NB4 (cell line): Measurements from ENCODE around the gene CIAO3.
A peak's percentile ranks its signal among the peaks of the same experiment; 100 is the strongest.
"Not testable (repeated sequence)": the region's sequence is repeated elsewhere in the genome, so short reads cannot be mapped to it uniquely, and the experiment has no call there.

Experiments used
- DNase-seq: peaks from one replicate; pipeline ENCODE4 v3.0.0; 2010; ENCODE audit warnings: low read depth
- H3K4me3 ChIP-seq: one replicate; pipeline ENCODE4 v1.5.1; 2011; ENCODE audit warnings: mild to moderate bottlenecking, low read depth, low read length, moderate library complexity
- CTCF ChIP-seq: IDR thresholded peaks from one replicate; pipeline ENCODE4 v1.5.1; 2012; ENCODE audit warnings: low read depth, low read length
- MAX ChIP-seq: IDR thresholded peaks from 2 replicates; pipeline ENCODE4 v1.6.1; 2011; ENCODE audit warnings: low read depth, low read length
- MYC ChIP-seq: IDR thresholded peaks from 2 replicates; pipeline ENCODE4 v1.6.1; 2011; ENCODE audit warnings: low read depth, low read length
- POLR2A ChIP-seq: IDR thresholded peaks from 2 replicates; pipeline ENCODE4 v1.6.1; 2011; ENCODE audit warnings: mild to moderate bottlenecking; ENCODE audit not compliant: insufficient read length; ENCODE audit errors: extremely low read depth

Gene CIAO3

GRCh38 chr16:715477-716199 lies 25.2 kb downstream of the CIAO3 start:
- TF ChIP-seq MAX: peak; percentile 56; the same call in 1 of the 2 replicates
- TF ChIP-seq POLR2A: no peak
- peak; percentile 55; the same call in 1 of the 2 replicates for TF ChIP-seq MYC
- no peak for TF ChIP-seq CTCF
- no peak overlapping the region for H3K4me3 ChIP-seq
- DNase-seq: peak; percentile 51

- no peak within 1 kb of the TSS for H3K4me3 ChIP-seq
- DNase-seq: peak; percentile 84
- TF ChIP-seq MAX (no peak), CTCF (no peak), MYC (no peak), POLR2A (no peak)
Measured at GRCh38 chr16:714558-715476, 26.0 kb downstream of the CIAO3 start, which contains the start of gene METRN. METRN (plus strand) TSS chr16:715118; CDS start chr16:715290, 172 bp downstream.

GRCh38 chr16:714079-714478 lies 26.7 kb downstream of the CIAO3 start:
- H3K4me3 ChIP-seq: no peak overlapping the region
- DNase-seq: no peak
- TF ChIP-seq MAX (no peak), MYC (no peak), POLR2A (no peak), CTCF (no peak)

- TF ChIP-seq CTCF: peak; percentile 15
- not testable (repeated sequence) for H3K4me3 ChIP-seq
- peak; percentile 56 for DNase-seq
Measured at GRCh38 chr16:712740-713250, 28.0 kb downstream of the CIAO3 start.

- H3K4me3 ChIP-seq: no peak overlapping the region
- TF ChIP-seq POLR2A (no peak), CTCF (peak; percentile 58), MYC (no peak), MAX (peak; percentile 36; the same call in 1 of the 2 replicates)
- peak; percentile 69 for DNase-seq
Measured at GRCh38 chr16:711548-712320, 29.1 kb downstream of the CIAO3 start.
